GM21825 (cell line): ENCODE measurements around the gene TCF4.
A peak's percentile ranks its signal among the peaks of the same experiment; 100 is the strongest.

Experiments used
- ATAC-seq: cut with Tn5 transposase; IDR thresholded peaks from one replicate; pipeline ENCODE4 v1.9.1; 2021; ENCODE audit warnings: mild to moderate bottlenecking, moderate library complexity; ENCODE audit not compliant: unreplicated experiment

TCF4 gene

GRCh38 chr18:55331301-55331700 lies 256.7 kb downstream of the TCF4 start:
- no peak for ATAC-seq

DNA sequence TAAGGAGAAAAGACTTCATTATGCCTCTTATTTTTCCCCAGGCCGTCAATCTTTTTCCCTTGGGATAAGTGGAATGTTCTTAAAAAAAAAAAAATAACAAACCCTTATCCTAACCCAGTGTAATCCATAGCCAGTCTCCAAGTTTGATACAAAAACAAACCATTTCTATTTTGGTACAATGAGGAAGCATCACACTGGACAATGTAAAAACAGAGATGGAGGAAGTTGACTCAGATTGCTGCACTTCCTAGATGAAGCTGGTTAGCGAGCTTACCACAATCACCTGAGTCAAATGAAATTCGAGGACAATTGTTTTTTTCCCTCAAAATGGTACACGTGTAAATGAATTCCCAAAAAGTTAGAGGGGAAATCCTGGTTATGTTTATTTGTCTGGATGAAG lies 259.7 kb downstream of the TCF4 start:
- ATAC-seq, result no peak

- ATAC-seq, result no peak
Observed at GRCh38 chr18:55327454-55327853, 260.5 kb downstream of the TCF4 start.

- no peak for ATAC-seq
Observed at GRCh38 chr18:55326134-55326533, 261.9 kb downstream of the TCF4 start.

DNA sequence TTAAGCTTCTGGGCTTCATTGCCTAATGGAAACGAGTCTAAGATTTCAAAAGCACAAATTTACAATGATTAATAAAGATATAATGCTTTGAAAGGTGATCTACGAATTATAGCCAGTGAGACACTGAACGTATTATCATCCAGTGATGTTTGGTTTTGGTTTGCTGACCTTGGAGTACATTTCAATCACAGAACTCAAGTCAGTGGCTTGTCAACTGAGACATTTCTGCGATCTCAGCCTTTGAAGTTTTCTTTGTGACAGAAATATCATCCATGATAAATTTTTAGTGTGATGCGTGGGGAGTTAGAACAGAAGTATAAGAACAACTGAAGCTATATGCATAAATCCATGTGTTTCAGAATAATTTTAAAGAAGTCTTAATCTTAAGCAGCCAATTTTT lies 263.8 kb downstream of the TCF4 start:
- no peak for ATAC-seq

- no peak for ATAC-seq
Observed at GRCh38 chr18:55323051-55323994, 264.7 kb downstream of the TCF4 start.

GRCh38 chr18:55322178-55322735 lies 265.7 kb downstream of the TCF4 start:
- ATAC-seq, result peak; percentile 51

DNA sequence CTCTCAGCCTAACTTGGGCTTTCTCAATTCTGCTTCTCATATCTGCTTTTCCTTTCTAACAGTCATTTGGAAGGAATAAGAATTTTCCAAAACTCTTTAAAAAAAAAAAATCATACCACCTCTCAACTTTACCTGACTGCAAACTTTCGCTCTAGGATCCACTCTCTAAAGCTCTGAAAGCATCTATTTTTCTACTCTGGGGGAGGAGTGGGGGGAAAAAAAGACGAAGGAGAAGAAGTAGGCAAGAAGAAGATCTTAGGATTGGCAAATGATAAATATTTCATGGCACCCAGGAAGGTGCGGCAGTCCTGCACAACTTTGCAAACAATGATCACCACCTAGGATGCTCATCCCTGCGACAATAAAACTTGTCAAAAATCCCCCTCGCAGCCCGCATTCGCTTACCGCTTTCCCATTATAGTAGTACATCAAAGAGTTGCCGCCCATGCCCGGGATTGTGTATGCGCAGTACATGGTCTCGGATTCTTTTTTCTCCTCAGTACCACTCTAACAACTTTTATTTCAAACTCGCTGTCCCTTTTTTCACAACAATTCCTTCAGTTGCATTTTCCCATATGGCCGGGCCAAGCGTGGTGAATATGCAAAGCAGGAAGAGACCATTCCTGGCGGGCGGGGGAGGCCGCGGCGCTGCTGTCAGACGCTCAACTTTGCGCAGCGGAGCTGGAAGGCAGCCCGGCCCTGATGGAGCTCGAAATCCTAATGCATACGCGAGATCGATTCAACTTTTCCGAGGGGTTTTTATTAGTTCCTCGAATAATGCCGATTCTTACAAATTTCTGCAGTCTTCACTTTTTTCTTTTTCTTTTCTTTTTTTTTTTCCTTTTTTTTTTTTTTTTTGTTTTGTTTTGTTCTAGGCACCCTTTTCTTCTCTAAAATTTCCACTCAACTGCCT lies 266.5 kb downstream of the TCF4 start:
- ATAC-seq, result peak; percentile 61

DNA sequence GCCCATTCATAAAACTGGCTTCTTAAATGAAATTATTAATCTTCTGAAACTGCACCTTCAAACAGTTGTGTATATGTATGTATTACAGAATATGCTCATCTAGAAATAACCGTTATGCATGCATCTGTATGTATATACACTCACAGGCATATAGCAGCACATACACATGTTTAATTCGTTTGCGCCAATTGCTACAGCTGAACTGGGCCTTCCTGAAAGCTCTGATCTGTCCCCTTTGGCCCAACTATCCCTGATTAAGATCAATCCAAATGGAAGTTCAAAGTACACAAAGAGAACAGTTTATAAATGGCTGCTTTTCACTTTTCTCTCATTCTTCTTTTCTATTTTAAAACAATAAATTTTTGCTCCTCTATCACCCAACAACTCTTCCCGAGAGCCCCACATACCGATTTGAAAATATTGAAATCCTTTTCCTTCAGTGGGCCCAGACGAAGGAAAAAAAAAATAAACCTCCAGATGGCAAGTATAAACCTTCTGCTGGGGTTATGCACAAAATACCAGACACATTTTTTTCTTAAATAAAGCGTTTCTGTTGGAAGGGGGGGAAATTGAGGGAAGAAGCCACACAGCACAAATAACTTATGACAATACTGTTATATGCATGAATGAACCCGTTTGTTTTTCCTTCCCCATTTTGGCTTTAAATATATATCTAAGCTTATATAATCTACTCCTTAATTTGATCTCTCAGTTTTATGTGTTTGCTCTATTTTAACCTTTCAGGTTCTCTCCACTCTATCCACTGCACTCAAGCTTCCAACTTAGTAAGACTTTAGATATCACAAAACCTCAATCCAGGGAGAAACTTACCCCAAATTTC lies 267.3 kb downstream of the TCF4 start:
- ATAC-seq, result no peak

DNA sequence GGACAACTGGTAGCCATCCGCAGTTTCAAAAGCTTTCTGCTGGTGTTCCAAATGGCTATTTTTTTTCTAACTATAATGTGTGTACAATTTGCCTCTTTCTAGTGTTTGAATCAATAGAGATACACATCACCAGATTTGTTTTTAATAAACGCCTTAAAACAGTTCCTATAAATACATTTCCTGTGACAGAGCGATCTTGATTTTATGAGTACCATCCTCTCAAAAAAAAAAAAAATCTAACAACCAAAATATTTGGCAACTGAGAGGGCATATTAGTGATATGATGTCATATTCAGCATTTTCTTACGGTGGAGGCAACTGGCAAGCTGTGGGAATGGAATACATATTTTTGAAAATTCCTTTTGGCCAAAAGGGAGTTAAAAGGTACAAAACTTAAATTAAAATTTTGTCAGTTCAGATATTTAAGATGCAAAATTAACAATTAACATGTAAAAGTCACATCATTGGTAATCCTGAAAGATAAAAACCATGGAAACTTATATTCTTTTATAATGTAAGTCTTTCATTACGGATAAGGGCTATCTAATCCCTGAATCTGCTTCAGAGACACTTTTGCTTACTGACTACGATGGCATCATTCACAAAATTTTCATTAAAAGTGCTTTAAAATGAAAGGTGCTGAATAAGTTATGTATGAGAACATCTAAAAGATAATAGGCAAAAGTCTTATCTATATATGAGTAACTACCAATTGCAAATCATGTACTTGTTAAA lies 268.4 kb downstream of the TCF4 start:
- ATAC-seq, result no peak

- no peak for ATAC-seq
Observed at GRCh38 chr18:55318951-55319441, 269.0 kb downstream of the TCF4 start.

DNA sequence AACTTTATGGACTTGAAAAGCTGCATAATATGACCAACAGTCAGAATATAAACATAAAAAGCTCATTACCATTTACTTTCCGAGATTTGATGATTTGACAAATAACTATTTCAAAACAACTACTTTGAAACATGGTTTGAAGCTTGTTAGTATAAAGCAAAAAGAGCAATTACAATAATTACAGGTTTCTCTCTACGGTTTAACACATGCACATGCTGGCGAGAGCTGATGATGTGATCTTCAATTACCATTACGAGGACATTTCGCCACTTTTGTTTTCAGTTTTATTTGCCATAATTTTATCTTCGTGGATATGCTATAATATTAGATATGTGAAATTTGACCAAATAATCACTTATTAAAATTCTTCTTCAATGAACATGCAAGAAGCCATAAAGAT lies 270.1 kb downstream of the TCF4 start:
- no peak for ATAC-seq

- no peak for ATAC-seq
Observed at GRCh38 chr18:55317324-55317723, 270.7 kb downstream of the TCF4 start.

GRCh38 chr18:55316486-55317184 lies 271.4 kb downstream of the TCF4 start:
- no peak for ATAC-seq

DNA sequence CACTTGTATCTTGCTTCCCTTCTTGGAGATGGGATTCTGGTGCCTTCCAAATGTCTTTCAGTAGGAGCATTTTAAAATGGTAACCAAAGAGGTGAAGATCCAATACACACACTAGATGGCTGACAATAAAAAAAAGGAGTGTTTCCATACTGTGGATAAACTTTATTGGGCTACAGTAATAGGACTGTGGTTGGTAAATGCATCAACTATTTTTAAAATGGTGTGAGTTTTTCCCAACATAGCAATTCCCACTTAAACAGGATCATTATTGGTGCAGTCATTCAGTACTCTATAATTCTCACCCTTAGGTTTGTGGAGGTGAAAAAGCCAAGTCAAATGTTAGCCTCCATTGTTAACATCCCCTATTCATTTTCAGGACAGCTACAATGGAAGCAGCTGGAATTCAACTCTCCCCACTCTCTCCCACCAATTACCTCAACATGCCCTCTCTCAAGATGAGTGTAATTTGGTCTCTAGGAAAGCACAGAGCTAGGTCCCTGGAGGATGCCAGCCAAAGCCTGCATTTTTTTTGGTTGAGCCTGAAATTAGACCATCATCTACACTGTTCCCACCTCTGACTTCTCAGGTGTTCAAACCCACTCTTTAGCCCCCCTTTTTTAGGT lies 273.3 kb downstream of the TCF4 start:
- ATAC-seq, result no peak

DNA sequence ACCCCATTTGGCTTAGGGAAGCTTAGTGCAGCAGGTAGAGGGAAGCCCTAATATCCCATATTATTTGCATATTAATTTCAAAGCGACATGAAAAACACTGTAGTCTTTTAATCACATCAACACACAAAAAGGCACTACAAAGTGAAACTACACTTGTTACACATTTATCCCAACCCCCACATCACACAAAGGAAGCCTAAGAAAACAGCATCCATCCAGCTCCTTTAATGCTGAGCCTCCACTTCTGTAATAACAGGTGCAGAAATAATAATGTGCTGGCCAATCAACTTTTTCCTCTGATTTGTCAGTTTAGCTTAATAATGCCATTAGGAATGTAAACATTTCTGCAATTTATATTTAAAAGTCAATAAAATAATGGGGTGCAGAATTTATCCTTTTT lies 274.0 kb downstream of the TCF4 start:
- no peak for ATAC-seq

- ATAC-seq, result no peak
Observed at GRCh38 chr18:55310863-55311262, 277.1 kb downstream of the TCF4 start.

GRCh38 chr18:55310044-55310676 lies 277.8 kb downstream of the TCF4 start:
- ATAC-seq, result no peak
